DMS153 (cell line): ENCODE measurements around the gene EDN3.
"Not testable (repeated sequence)": the region's sequence is repeated elsewhere in the genome, so short reads cannot be mapped to it uniquely, and the experiment has no call there.

Source experiments
- DNase-seq: peaks from one replicate; lab custom pipeline; 2025; lab: John Stamatoyannopoulos, UW

EDN3 gene

DNA sequence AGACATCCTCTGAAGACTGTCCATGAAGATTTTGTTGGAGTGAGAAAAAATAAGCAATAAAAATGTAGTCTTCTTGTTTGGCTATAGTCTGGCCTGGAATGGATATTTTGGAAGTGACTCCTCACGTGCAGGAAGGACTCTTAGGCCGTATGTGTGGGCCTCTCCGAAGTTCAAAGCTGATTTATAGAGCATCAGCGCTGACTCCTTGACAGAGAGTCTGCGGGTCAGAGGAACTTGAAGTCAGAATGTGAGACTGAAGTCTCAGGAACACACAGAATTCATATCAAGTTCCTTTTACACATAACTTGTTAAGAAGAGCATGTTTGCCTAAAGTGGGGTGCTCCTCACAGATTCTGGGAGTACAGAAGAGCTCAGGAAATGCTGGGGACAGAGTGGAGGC lies 36.1 kb downstream of the EDN3 start:
- DNase-seq: no peak

DNA sequence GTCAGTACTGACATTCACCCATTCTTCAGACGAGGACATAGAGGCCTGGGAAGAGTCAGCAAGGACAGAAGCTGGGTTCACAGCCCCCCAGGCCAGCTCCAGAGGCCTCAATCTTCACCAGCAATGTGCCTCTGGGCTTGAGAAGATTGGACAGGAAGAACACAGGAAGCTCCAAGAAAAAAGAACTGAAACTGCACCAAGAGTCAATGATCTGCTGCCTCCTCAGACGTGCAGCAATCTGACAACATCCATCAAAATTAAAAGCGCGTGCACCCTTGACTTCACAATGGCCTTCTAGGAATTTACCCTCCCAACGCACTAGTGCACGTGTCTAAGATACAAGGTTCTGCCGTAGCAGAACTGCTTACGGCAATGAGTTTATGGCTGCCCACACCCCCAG lies 38.0 kb downstream of the EDN3 start:
- DNase-seq: not testable (repeated sequence)

DNA sequence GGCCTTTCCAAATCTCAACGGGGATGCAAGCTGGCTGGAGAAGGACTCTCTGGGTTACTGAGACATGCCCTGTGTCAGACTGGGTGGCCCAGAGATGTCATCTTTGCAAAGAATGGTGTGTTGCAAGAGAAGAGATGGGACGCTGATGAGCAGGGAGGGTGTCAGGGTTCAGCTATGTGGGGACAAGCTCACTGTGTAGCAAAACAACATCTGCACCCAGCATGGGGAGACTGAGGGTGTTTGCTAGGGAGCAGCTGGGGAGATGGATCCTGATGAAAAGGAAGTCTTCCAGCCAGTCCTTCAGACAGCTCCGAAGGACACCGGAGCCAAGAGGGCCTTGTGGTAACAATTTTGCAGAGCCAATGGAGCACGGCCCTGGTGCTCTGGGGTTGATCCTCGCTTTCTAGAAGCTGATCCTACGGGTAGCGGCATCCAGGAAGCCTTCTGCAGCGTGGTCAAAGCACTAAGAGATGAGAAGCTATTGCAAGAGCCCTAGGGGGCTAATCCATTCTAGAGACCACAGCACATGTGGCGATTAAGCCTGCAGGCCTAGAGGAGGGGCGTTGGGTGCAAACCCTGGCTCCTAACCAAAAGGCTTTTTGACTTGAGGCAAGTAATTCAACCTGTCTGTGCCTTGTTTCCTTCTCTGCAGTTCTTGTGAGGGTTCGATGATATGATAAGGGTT lies 39.9 kb downstream of the EDN3 start:
- no peak for DNase-seq

DNA sequence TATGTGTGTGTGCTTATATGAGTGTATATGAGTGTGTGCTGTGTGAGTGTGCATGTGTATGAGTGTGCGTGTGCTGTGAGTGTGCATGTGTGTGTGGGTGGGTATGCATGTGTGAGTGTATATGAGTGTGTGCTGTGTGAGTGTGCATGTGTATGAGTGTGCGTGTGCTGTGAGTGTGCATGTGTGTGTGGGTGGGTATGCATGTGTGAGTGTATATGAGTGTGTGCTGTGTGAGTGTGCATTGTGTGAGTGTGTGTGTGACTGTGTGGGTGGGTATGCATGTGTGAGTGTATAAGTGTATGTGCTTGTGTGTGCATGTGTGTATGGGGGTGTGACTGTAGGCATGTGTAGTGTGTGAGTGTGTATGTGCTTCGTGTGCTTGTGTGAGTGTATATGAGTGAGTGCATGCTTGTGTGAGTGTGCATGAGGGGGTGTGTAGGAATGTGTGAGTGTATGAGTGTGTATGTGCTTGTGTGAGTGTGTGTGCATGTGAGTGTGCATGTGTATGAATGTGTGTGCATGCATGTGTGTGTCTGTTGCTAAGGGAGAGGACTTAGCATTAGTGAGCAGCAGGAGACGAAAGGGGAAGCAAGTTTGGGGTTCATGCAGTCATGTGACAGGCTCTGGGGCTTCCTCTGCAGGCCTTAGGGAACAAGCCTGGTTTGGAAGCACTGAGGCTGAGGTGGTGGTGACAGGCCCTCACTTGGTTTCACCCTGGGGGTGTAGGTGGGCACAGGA lies 41.0 kb downstream of the EDN3 start:
- not testable (repeated sequence) for DNase-seq

DNA sequence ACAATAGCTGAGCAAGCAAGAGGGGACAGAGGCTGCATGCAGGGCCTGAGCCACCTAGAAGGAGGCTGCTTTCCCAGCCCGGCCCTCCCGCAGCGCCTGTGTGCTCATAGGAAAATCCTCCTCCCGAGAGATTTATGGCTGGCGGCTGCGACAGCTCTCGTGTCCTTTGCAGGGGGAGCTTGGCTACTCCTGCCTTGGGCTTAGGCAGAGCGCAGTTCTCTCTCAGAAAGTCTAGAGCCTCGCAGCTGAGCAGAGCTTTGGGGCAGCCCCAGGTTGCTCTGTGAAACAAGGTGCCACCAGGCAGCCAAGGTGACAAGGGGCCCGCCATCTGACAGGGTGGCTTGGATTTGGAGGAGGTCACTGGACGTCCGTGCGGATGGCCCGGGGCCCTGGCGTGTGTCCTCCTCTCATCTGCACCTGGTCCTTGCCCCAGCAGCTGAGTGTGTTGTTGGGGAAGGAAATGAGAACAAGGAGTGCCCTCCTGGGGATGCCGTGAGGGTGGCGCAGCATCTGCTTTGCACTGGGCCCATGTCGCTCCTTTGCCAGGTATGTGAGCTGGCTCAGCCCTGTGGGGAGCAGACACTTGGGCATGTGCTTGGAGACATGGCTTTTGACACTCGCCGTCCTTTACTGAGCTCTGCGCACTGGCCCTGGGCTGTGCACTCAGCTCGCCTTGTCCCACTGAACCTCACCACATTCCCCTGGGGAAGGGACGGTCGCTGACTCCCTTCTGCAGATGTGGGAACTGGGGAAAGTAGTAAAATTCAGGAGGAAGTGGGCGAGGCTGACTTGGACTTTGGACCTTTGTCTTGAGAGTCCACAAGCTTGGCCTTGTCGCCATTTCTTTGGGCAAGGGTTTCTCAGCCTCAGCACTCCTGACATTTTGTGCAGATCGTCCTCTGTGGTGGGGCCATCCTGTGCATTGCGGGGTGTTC lies 41.9 kb downstream of the EDN3 start:
- no peak for DNase-seq

DNA sequence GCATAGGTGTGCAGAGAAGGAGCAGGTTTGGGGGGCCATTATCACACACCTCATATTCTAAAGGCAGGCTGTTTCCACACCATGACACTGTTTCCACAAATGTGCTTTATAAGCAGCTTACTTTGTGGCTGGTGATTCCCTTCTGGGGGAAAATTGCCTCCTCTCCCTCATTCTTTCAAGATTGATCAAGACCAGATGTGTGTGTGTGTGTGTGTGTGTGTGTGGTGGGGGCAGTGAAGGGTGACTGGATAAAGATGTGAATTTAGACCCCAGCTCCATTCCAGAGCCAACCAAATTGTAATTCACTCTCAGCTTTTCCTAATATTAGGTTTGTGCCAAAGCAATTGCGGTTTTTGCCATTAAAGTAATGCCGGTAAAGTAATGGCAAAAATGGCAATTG lies 45.6 kb downstream of the EDN3 start:
- DNase-seq: no peak

DNA sequence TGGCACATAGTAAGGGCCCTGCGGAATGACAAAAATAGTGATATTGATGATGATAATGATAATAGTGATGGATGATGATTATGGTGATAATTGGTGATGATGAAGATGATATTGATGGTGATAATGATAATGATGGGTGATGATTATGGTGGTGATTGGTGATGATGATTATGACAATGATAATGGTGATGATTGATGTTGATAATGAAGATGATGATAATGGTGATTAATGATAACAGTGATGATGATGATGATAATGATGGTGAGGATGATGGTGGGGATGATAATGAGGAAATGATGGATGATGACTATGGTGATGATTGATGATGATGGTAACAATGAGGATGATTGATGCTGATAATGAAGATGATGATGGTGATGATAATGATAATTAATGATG lies 48.9 kb downstream of the EDN3 start:
- no peak for DNase-seq

DNA sequence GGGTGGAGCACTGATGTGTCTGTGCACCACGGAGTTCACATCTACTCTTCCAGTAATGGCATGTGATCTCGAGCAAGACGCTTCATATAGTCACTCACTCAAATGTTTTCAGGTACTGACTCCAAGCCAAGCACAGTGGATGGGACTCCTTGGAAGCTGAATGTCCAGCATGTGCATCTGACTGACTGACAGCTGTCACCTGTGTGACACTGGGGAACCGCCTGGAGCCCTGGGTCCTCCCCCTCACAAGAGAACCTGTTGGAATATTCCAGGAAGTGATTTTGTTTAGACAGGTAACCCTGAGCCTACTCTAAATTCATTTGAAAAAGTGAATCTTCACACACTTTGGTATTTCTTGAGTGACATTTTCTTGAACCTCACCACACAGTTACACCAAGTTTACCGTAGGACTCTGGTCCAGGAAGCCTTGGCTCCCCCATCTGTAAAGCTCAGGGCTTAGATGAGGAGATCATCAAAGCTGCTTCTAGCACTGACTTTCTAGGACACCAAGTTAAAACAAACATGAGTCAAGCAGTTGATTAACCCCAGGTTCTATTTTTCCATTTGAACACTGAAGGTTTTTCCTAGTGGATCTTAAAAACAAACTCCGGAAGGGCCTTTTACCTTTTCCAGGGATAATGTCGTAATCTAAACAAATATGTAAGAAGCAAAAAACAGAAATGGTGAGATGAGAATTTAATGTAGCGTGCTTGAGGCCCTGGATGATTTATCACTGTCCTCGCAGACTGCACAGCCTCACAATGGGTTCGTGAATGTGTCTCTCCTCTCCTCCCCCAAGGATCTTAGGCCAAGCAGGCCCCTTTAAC lies 50.1 kb downstream of the EDN3 start:
- DNase-seq: no peak

DNA sequence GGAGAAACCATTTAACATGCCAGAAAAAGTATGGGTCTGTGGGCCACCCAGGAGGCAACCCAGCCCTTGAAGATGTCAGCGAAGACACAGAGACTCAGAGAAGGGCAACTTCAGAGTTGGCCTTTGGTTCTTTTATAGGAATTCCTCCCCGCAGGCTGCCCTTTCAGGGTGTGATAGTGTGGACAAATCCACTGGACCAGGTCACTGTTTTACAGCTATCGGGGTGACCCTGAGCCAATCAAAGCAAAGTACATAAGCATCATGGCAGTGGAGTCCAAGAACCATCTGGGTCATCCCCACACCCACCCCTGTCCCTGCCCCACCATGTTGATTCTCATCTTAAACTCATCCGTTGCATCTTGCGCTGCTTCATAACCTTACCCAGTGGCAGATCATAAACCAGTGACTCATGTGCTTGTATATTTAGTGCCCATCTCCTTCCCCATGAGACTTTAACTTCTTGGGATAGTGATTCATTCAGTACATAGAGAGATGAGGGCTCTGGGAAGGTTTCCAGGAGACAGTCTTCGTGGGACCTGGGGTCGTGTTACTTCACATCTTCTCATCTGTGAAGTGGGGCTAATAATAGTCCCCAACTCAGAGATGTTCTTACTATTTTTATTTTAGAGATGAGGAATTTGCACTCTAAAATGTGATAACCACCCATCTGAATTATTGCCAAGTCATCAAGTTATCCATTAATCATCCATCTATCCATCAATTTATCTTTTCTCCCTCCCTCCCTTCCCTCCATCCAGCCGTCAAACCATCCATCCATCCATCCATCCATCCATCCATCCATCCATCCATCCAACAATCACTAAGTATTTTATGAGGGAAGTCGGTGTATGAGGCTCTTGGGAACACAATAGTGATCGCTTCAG lies 51.0 kb downstream of the EDN3 start:
- no peak for DNase-seq

DNA sequence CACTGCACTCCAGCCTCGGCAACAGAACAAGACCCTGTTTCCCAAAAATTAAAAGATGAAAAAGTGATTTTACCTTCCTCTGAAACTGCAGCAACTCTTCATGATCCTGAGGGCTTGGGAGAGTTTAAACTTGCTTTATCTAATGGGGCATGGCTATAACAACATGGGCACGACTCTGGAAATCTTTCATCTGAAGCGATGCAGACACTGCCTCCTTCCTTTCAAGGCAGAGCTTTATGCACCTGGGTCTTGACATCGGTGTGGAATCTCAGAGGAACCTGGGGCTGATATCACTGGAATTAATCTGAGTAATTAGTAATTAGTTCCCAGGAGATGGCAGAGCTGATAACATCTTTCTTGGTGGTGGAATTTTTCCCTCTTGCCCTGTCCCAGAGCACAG lies 52.1 kb downstream of the EDN3 start:
- no peak for DNase-seq

DNA sequence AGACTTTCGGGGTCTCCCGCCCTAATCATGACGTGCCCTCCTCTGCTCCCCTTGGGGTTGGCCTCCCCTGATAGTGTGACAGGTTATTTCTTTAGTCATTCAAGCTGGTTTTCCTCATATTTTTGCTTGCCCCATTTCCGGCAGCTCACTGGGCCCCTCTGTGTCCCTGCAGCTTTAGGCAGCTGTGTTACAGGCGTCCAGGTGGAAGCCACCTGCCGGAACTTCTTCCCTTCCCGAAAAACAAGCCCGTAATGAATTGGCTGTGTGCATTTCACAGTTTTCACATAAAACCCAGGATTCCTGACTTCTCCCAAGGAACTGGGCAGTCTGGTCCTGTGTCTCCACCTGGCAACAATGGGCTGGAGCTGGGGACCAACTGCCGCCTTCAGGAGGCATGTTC lies 52.6 kb downstream of the EDN3 start:
- DNase-seq: no peak

DNA sequence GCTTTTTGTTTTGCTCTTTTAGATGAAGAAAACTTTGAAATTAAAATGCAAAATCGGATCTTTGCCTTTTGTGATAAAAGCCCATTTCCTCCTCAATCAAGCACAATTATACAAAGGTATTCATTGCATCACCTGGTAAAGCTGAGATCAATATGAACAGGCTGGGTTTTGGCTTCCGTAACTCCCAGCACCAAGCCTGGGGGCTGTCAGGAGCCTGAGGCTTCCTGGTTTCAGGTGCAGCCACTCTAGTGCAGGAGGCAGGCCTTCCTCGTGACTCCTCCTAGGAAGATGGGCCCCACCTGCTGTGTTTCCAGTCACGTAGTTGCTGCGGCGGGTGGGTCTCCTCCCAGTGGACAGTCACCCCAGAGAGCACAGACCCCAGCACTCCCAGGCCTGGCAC lies 54.0 kb downstream of the EDN3 start:
- DNase-seq: no peak

DNA sequence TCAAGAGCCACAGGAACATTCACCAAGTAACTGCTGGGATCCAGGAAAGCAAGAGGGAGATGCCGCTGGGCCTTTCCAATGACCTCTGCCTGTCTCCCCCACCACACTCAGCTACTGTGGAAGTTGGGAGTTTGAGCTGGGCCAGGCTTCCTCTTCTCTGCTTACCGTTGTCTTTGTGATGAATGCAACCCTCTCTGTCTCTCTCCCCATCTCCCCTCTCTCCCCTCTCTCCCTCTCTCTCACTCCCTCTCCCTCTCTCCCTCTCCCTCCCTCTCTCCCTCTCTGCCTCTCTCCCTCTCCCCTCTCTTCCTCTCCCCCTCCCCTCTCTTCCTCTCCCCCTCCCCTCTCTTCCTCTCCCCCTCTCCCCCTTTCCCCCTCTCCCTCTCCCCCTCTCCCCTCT lies 54.8 kb downstream of the EDN3 start:
- no peak for DNase-seq

DNA sequence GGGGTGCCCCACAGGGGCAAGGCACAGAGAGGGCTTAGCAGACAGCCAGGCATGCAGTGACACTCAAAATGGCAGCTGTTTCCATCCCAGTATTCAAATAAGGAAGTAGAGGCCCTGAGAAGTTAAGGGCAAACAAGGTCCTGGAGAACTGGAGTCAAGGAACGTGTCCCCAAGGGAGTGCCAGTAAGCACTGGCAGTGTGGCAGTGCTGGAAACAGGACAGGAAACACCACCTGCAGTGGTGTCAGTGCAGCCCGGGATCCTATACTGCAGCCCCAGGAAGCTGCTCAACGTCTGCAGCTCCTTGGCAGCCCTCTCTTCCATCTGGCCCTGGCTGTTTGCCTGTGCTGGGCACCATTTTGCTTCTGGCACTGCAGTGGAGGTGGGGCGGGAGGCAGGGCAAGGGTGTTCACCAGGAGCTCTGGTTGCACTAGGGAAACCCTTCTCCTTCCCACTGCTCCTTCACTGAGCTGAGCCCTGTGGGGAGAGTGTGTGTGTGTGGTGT lies 56.3 kb downstream of the EDN3 start:
- no peak for DNase-seq

DNA sequence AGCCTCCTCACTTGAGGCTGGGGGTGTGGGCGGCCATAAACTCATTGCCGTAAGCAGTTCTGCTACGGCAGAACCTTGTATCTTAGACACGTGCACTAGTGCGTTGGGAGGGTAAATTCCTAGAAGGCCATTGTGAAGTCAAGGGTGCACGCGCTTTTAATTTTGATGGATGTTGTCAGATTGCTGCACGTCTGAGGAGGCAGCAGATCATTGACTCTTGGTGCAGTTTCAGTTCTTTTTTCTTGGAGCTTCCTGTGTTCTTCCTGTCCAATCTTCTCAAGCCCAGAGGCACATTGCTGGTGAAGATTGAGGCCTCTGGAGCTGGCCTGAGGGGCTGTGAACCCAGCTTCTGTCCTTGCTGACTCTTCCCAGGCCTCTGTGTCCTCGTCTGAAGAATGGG lies 58.4 kb downstream of the EDN3 start:
- not testable (repeated sequence) for DNase-seq

DNA sequence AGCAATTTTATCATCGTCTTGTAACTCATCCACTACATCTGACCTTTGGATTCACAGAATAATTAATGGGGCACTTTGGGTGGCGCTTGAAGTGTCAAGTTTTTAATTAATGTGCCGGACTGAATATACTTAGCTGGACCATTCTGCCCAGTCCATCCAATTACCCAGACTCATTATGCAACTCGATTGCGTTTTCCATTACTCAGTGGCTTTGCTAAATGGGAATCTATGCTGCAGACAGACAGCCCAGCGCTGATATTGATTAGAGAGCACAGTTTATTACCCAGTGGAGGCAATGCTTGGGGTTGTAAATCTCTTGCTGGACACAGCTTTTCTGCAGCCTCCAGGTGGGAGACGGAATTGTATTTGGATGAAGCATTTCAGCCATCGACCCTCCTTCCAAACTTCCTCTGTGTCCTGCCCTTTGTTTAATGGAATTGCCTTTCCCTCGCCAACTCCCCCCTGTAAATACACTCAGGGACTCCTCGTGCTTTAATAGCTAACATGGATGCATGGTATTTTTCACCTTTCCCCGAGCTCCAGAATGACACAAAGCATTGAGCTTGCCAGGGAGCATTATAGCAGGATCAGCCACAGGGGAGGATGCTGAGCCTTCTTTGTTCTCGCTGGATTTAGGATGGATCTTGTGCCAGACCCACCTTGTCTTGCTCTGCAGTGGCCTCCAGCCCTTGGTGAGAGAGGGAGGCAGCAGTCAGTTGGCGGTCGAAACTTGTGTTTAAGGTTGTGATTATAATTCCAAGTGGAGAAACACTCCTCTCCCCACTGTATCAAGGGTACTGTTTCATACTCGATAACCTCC lies 59.7 kb downstream of the EDN3 start:
- no peak for DNase-seq

DNA sequence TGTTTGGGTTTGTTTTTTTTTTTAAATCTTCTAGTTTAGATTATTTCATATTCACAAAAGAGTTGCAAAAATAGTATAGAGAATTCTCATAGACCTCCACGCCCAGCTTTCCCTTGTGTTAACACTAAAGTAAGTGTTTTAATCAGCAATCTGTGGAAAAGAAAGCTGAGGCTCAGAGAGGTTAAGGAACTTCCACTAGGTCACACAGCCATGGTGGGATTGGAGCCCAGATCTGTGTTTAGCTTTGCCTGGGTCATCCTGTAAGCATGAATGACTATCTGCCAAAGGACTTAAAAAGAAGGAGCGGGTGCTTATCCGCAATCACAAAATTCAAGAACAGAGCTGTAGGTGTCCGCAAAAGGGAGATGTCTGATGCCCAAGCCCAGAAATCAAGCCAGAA lies 60.5 kb downstream of the EDN3 start:
- no peak for DNase-seq

DNA sequence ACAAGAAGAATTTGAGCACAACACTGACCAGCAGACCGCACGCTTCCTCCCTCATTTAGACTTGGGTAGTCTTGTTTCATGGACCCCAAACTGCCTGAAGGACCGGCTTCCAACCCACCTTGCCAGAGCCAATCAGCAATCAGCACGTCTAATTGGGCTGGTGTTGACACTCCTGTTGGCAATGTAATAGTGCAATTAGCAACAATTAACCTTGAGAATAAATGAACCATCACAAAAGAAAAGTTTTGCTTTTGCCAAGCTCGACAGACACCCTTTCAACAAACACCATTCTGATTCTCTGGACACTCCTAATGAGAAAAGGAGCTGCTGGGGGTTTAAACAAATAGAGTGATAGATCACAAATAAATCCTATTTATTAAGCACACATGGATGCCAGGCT lies 61.0 kb downstream of the EDN3 start:
- DNase-seq: no peak

DNA sequence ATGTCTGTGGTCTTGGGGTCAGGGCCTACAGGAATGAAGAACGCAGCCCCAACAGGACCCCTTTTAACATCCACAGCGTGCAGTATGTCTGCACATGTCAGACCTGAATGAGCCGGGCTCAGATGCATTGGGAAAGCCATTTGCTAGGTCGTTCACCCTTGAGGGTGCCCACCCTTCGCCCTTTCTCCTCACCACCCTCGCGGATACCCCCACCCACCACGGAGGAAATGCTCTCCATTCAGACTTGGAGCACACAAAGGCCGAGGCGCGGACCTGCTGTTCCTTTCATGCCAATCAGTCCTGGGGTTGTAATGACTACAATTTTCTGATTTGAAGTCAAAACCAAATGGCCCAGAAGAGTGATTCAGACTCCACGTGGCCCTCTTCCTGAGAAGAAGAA lies 62.7 kb downstream of the EDN3 start:
- no peak for DNase-seq

DNA sequence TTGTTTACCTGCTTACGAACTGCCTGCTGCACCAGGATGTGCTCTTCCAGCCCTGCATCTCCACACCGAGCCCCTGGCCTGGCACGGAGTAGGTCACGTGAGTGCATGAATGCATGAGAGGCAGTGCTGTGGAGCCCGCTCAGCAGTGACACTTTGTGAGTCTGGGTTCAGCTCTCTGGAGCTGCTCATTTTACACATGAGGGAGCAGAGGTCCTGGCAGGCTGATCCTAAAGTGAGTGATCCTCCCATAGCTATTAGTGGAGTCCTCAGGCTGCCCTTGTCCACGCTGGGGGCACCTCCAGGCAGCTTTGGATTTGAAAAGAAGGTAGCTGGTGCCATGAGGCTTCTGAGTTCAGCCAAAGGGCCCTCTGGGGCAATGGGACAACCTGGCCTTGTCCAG lies 64.2 kb downstream of the EDN3 start:
- DNase-seq: no peak
